ENCODE results near the gene UCN. TPM values are rescaled to one million over a fixed set of nuclear protein-coding genes. Genes with fewer than 3 reads are reported as not detected.

UCN gene
- polyA plus RNA-seq, 1 donor (not counting 4 experiments of a cell fraction or from before 2014, with no cell fraction given) = 0.10 TPM

DNA sequence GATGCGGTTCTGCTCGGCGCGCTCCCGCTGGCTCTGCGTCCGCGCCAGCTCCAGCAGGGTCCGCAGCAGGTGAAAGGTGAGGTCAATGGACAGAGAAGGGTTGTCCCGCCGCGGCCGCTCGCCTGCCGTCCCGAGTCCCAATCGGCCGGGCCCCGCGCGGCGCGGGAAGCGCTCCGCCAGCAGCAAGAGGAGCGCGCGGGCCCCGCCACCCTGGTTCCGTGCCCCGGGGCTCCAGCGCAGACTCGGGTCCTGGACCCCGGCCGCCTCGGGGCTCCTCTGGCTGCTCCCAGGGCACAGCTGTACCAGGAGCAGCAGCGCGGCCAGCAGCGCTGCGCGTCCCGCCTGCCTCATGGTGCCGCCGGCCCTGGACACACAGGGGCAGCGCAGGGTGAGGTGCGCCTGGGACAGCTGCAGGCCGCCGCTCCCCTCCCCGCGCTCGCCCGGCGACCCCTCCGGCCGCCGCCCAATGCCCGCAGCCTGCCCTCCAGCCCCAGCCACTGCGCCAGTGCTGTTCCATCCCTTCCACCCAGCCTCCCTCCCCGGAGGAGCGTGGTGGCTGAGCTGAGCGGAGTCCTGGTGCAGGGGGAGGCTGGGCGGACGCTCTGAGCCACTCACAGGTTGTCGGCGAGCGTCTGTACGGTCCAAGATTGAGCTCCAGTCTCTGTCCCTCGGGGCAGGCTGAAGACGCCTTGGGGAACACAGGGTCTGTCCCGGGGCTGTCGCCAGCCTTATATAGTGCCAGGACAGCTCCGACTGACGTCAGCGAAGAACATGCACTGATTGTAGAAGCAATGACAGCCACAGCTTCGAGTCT lies 493 bp downstream of the UCN start:
- Histone ChIP-seq H3K27me3 (ENCODE audit: control insufficient read depth, extremely low read depth, insufficient read depth, low read length) (peaks cover 41% of the 10 kb centered on the region), H2AFZ (ENCODE audit: control insufficient read depth, low read length) (no peak overlapping the region), H3K9ac (ENCODE audit: control insufficient read depth, extremely low read depth, insufficient read depth, low read length) (no peak overlapping the region), H3K9me3 (ENCODE audit: control insufficient read depth, low read depth, low read length) (no peaks in the 10 kb centered on the region), H3K4me1 (ENCODE audit: control insufficient read depth, extremely low read depth, insufficient read depth, low read length) (no peaks in the 10 kb centered on the region), H3K4me3 (ENCODE audit: control insufficient read depth in 2 of 3, extremely low read depth in 1 of 3, insufficient read depth in 2 of 3, low read depth in 1 of 3, low read length in 3 of 3) (no peak overlapping the region), H3K27ac (ENCODE audit: control insufficient read depth, insufficient read depth, low read length) (no peak overlapping the region), H3K36me3 (ENCODE audit: control insufficient read depth in 2 of 2, extremely low read depth in 1 of 2, insufficient read depth in 2 of 2, low read length in 2 of 2) (peaks cover 3 to 5% of the 10 kb centered on the region in 2 experiments), H4K20me1 (ENCODE audit: control insufficient read depth, extremely low read depth, insufficient read depth, low read length) (peaks cover 2% of the 10 kb centered on the region), H3K4me2 (ENCODE audit: control insufficient read depth, extremely low read depth, insufficient read depth, low read depth, low read length) (no peak overlapping the region), H3K9me1 (ENCODE audit: control insufficient read depth, extremely low read depth, insufficient read depth, low read length) (no peaks in the 10 kb centered on the region), H3K79me2 (ENCODE audit: control insufficient read depth, insufficient read depth, low read length) (no peaks in the 10 kb centered on the region)
- no peak for DNase-seq (ENCODE audit: low read depth, low spot score)
- dilution Hi-C loops (cut with MboI; ENCODE audit: extremely low pct_ligation_motif_present, low sequenced_read_pairs) = no loop called here
- no peak for FAIRE-seq
- peak; percentile 89 for TF ChIP-seq EZH2 (IDR thresholded peaks at IDR 0.05; ENCODE audit: low read length)
- TF ChIP-seq, protein P1, sequence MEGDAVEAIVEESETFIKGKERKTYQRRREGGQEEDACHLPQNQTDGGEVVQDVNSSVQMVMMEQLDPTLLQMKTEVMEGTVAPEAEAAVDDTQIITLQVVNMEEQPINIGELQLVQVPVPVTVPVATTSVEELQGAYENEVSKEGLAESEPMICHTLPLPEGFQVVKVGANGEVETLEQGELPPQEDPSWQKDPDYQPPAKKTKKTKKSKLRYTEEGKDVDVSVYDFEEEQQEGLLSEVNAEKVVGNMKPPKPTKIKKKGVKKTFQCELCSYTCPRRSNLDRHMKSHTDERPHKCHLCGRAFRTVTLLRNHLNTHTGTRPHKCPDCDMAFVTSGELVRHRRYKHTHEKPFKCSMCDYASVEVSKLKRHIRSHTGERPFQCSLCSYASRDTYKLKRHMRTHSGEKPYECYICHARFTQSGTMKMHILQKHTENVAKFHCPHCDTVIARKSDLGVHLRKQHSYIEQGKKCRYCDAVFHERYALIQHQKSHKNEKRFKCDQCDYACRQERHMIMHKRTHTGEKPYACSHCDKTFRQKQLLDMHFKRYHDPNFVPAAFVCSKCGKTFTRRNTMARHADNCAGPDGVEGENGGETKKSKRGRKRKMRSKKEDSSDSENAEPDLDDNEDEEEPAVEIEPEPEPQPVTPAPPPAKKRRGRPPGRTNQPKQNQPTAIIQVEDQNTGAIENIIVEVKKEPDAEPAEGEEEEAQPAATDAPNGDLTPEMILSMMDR (optimal IDR thresholded peaks at IDR 0.05 in 1 of 3, IDR thresholded peaks at IDR 0.05 in 1 of 3, conservative IDR thresholded peaks at IDR 0.05 in 1 of 3; ENCODE audit: extremely low read depth in 1 of 3, insufficient read depth in 2 of 3, low read length in 3 of 3) = no peak

DNA sequence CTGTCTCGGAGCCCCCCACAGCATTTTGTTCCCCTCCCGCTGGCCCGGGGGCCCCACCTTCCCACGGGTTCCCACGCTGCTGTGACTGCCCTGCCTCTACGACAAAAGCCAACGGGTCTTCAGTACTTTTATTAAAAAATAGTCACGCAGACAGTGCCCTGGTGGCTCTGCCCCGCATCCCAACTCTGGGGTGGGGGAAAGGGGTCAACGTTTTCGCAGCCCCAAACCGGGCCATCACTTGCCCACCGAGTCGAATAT lies 1.0 kb downstream of the UCN start:
- Histone ChIP-seq H3K9me3 (ENCODE audit: control insufficient read depth, low read depth, low read length) (no peaks in the 10 kb centered on the region), H2AFZ (ENCODE audit: control insufficient read depth, low read length) (no peak overlapping the region), H3K27ac (ENCODE audit: control insufficient read depth, insufficient read depth, low read length) (no peak overlapping the region), H3K4me2 (ENCODE audit: control insufficient read depth, extremely low read depth, insufficient read depth, low read depth, low read length) (peak overlapping the region; percentile 48), H3K4me3 (ENCODE audit: control insufficient read depth in 2 of 3, extremely low read depth in 1 of 3, insufficient read depth in 2 of 3, low read depth in 1 of 3, low read length in 3 of 3) (no peak overlapping the region), H3K9ac (ENCODE audit: control insufficient read depth, extremely low read depth, insufficient read depth, low read length) (no peak overlapping the region), H3K79me2 (ENCODE audit: control insufficient read depth, insufficient read depth, low read length) (no peaks in the 10 kb centered on the region), H3K27me3 (ENCODE audit: control insufficient read depth, extremely low read depth, insufficient read depth, low read length) (peaks cover 41% of the 10 kb centered on the region), H4K20me1 (ENCODE audit: control insufficient read depth, extremely low read depth, insufficient read depth, low read length) (peaks cover 2% of the 10 kb centered on the region), H3K36me3 (ENCODE audit: control insufficient read depth in 2 of 2, extremely low read depth in 1 of 2, insufficient read depth in 2 of 2, low read length in 2 of 2) (peaks cover 3 to 5% of the 10 kb centered on the region in 2 experiments), H3K9me1 (ENCODE audit: control insufficient read depth, extremely low read depth, insufficient read depth, low read length) (no peaks in the 10 kb centered on the region), H3K4me1 (ENCODE audit: control insufficient read depth, extremely low read depth, insufficient read depth, low read length) (no peaks in the 10 kb centered on the region)
- TF ChIP-seq EZH2 (IDR thresholded peaks at IDR 0.05; ENCODE audit: low read length) = peak; percentile 36
- TF ChIP-seq, protein P1 (optimal IDR thresholded peaks at IDR 0.05 in 1 of 3, IDR thresholded peaks at IDR 0.05 in 1 of 3, conservative IDR thresholded peaks at IDR 0.05 in 1 of 3; ENCODE audit: extremely low read depth in 1 of 3, insufficient read depth in 2 of 3, low read length in 3 of 3) = no peak
- dilution Hi-C loops (cut with MboI; ENCODE audit: extremely low pct_ligation_motif_present, low sequenced_read_pairs) = no loop called here
- DNase-seq (ENCODE audit: low read depth, low spot score) (no peak), FAIRE-seq (no peak)

Data from keratinocyte (primary cell).